H7 (cell line): ENCODE data around the gene NANOGP8. TPM values are rescaled to one million over a fixed set of nuclear protein-coding genes. Genes with fewer than 3 reads are reported as not detected.
"Not testable (repeated sequence)": the region's sequence is repeated elsewhere in the genome, so short reads cannot be mapped to it uniquely, and the experiment has no call there.

Source experiments
- DNase-seq: peaks from one replicate; pipeline ENCODE4 v3.0.0; 2012
- H3K27me3 ChIP-seq: 2 replicates; pipeline ENCODE4 v1.6.0; 2011; ENCODE audit warnings: mild to moderate bottlenecking, low read length; ENCODE audit not compliant: control insufficient read depth, insufficient read depth
- H3K36me3 ChIP-seq: replicated peaks from 2 replicates; pipeline ENCODE4 v1.5.1; 2011; ENCODE audit warnings: low read length; ENCODE audit not compliant: control insufficient read depth, insufficient read depth
- H3K4me3 ChIP-seq: 2 replicates; pipeline ENCODE4 v1.5.1; 2011; ENCODE audit warnings: low read depth, mild to moderate bottlenecking, control low read depth, low read length, moderate library complexity; ENCODE audit not compliant: insufficient read depth
- total RNA-seq: library from RNA; depleted of rRNA; stranded (reverse); fragments of >200 nt; shearing (Covaris generic); gene quantifications from 2 replicates; pipeline ENCODE4 v1.2.3, GENCODE V29; 2014

The NANOGP8 gene
- total RNA-seq, 1 experiment from 2014 or later: 221 TPM

DNA sequence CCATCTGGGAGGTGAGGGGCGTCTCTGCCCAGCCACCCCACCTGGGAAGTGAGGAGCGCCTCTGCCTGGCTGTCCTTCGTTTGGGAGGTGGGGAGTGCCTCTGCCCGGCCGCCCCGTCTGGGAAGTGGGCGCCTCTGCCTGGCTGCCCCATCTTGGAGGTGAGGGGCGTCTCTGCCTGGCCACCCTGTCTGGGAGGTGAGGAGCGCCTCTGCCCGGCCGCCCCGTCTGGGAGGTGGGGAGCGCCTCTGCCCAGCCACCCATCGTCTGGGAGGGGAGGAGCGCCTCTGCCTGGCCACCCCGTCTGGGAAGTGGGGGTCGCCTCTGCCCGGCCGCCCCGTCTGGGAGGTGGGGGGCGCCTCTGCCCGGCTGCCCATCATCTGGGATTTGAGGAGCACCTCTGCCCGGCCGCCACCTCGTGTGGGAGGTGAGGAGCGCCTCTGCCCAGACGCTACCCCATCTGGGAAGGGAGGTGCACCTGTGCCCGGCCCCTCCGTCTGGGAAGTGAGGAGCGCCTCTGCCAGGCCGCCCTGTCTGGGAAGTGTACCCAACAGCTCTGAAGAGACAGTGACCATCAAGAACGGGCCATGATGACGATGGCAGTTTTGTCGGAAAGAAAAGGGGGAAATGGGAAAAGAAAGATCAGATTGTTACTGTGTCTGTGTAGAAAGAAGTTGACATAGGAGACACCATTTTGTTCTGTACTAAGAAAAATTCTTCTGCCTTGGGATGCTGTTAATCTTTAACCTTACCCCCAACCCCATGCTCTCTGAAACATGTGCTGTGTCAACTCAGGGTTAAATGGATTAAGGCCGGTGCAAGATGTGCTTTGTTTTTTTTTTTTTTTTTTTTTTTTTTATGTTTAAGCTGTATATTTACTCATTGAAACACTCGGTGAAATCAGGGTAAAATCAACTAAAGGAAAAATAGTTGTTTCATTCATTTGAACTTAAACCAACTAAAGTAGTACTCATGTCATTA, 2.4 kb downstream of the NANOGP8 start:
- not testable (repeated sequence) for DNase-seq, H3K27me3 ChIP-seq, H3K4me3 ChIP-seq, H3K36me3 ChIP-seq

DNA sequence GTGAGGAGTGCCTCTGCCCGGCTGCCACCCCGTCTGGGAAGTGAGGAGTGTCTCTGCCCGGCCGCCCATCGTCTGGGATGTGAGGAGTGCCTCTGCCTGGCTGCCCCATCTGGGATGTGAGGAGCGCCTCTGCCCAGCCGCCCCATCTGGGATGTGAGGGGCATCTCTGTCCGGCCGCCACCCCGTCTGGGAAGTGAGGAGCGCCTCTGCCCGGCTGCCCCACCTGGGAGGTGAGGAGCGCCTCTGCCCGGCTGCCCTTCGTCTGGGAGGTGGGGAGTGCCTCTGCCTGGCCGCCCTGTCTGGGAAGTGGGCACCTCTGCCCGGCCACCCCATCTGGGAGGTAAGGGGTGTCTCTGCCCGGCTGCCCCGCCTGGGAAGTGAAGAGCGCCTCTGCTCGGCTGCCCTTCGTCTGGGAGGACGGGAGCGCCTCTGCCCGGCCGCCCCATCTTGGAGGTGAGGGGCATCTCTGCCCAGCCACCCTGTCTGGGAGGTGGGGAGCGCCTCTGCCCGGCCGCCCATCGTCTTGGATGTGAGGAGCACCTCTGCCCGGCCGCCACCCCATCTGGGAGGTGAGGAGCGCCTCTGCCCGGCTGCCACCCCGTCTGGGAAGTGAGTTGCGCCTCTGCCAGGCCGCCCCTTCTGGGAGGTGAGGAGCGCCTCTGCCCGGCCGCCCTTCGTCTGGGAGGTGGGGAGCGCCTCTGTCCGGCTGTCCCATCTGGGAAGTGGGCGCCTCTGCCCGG, 3.3 kb downstream of the NANOGP8 start:
- H3K36me3 ChIP-seq, H3K4me3 ChIP-seq, H3K27me3 ChIP-seq, DNase-seq: not testable (repeated sequence)

DNA sequence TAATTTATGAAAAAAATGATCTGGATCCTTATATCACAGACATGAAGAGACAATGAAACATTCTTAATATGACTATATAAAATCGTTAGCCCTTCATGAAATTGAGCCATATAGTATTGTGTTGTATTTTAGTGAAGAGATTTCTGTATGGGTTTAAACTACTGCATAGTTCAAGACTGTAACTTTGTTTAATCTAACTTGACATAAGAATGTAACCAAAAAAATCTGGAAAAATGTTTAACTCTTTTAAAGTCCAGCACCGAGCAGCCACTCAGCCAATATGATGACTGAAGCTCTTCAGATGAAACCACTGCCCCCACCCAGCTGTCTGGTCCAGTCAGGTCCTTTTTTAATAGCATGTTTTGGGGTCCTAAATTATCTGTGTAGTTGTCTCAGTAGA, 4.9 kb downstream of the NANOGP8 start:
- Histone ChIP-seq H3K4me3 (no peak overlapping the region), H3K27me3 (no peaks in the 10 kb centered on the region), H3K36me3 (no peaks in the 10 kb centered on the region)
- DNase-seq: no peak

DNA sequence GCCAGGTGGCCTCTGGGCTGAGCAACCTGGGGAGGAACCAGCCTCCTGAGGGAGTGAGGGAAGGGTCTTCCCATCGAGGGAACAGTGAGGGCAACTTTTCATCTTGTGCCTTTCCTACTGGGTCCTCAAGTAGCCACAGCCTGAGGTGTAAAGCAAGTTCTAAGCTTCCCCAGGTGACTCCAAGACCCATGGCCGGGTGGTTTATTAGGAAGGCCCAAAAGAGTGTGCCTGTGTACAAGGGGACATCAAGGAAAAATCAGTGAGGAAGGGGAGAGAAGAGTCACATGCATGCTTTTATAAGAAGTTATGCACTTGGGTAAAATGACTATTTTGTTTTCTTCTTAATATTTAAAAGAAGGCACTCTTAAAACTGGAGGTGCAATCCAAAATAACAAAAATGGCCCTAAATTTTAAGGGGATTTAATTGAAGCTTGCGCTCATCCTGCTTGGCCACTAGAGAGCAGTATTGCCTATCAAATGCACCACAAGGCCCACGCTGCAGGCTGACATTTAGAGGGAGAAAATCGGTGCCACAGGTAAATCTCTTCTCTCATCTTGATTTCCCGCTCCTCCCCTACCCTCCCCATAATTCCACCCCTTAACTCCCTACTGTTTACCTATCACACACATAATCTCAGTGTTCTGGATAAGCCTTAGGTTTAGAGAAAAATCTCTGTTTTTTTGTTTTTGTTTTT, 6.7 kb downstream of the NANOGP8 start:
- Histone ChIP-seq H3K4me3 (no peak overlapping the region), H3K27me3 (no peaks in the 10 kb centered on the region), H3K36me3 (no peaks in the 10 kb centered on the region)
- peak; percentile 81 for DNase-seq

DNA sequence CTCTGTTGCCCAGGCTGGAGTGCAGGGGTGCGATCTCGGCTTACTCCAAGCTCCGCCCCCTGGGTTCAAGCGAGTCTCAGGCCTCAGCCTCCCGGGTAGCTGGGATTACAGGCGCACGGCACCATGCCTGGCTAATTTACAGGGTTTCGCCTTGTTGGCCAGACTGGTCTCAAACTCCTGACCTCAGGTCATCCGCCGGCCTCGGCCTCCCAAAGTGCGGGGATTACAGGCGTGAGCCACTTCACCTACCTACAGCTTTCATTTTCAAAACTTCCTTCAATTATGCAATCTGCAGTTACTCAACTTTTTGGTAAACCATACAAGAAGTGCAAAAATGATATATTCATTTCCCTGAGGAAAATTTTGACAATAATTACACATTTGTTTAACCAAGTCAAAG, 14.0 kb downstream of the NANOGP8 start:
- H3K36me3 ChIP-seq: no peaks in the 10 kb centered on the region
- H3K4me3 ChIP-seq: no peak overlapping the region
- no peaks in the 10 kb centered on the region for H3K27me3 ChIP-seq
- DNase-seq: no peak

DNA sequence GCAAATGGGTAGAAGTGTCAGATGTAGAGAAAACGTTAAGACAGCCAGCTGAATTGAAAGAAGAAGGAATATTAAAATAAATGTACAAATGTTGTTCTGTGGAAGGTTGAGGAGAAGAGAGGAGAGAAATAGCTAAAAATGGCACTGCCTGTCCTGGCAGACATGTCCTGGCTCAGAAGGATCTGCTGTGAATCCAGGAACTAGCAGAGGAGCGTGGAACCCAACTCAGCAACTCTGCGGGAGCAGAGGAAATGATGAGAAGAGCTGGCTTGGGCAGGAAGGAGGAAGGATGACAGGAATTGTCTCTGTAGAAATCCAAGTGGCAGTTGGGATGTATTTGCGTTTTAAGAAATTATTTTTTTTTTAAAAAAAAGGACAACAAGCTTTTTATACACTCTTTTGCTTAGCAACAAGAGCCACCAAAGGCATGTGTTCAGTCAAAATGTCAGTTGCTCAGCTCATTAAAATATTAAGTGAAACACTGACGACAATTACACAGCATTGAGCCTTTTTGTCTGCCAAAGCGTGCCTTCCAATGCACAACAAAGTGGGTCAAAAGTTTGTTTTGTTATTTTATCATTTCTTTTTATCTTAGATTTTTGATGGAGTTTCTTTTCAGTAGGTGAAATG, 16.1 kb downstream of the NANOGP8 start:
- no peak overlapping the region for H3K4me3 ChIP-seq
- no peaks in the 10 kb centered on the region for H3K27me3 ChIP-seq
- H3K36me3 ChIP-seq: no peaks in the 10 kb centered on the region
- DNase-seq: no peak

DNA sequence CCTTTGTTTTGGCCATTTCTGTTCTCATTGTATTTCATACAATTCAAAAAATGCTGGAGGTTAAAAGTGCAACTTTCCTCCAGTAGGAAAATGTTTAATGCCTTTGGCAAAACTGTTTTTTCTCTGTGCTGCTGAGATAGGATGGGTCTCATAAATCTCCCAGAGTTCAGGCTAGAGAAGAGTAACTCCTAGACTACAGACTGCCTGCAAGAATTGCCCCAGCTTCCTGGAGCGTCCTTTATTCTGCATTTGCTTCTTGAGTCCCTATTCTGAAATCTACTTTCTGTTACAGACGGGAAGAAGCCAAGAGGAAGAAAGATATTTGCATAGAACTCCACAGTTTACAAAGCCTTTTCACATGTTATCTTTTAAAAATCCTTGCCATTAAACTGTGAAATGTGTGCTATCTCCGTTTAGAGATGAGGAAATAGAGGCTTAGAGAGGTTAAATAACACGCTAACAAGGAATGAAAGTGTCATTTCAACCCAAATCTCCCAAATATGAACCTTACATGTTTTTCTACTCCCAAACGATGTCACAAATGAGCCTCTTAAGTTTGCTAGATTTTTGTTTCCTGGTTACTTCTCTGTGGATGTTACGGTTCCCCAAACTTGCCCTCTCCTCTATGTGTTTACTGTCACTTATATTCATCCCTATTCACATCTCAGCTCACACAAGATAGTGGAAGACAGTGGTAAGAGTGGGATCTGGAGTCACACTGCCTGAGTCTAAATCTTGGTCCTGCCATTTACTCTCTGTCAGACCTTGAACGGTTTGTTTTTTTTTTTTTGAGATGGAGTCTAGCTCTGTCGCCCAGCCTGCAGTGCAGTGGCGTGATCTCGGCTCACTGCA, 17.4 kb downstream of the NANOGP8 start:
- H3K4me3 ChIP-seq: no peak overlapping the region
- DNase-seq: no peak
- no peaks in the 10 kb centered on the region for H3K36me3 ChIP-seq
- no peaks in the 10 kb centered on the region for H3K27me3 ChIP-seq

DNA sequence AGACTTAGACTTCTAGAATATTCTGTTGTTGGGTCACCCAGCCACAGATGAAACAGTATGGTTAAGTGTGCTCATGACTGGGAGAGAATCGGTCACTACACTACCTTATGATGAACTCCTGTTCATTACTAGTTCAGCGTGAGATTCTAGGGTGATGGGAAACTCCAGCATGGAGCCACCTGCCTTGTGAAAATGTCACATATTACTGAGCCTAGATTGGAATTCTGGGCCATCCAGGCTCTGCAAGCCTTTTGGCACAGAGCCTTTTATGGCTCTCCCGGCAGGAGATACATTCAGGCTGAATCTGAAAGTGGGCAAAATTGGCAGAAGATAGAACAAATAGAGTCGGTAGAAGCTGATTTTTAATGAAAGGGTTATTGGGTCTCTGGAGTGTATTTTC, 19.0 kb downstream of the NANOGP8 start:
- Histone ChIP-seq H3K36me3 (no peaks in the 10 kb centered on the region), H3K27me3 (no peaks in the 10 kb centered on the region), H3K4me3 (no peak overlapping the region)
- DNase-seq: no peak

DNA sequence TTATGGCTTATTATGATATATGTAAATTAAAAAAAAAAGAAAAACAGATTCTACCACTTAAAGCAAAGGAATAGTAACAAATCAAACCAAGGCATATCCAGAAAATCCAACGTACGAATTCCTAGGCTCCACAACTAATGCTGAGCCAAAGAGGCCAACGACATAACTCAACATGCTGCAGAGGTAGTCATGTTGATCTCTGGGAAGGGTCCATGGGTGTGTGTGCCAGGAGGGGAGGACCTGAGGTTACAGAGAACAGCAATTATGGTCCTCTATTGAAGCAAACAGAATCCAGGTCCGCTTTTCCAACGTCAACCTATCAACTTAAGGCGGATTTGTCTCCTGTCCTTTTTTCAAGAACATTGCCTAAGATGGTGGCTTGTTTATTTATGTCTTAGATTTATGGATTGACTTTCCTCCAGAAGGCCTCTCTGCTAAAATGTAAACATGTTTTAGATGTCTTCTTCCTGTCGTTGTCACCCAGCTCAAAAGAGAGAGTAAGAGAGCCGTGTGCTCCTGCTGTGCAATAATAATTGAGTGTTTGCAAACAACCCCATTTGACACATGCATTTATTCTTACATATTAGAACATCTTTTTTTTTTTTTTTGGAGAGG, 20.4 kb downstream of the NANOGP8 start:
- no peaks in the 10 kb centered on the region for H3K36me3 ChIP-seq
- DNase-seq: no peak
- H3K27me3 ChIP-seq: no peaks in the 10 kb centered on the region
- H3K4me3 ChIP-seq: no peak overlapping the region

DNA sequence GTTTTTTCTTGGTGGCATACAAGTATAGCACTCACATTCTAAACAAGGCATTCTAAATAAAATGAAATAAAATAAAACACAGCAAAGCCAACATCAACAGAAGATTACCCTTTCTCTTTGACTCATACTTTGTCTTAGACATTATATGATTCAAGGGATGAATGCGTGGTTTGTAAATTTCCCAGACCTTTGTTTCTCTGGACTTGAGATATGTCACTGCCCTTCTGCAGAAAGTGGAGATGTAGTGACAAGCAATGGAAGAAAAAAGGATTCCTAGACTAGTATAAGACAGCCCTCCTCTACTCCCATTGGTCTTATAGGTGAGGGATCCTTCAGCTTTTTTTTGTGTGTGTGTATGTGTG, 22.4 kb downstream of the NANOGP8 start:
- H3K27me3 ChIP-seq: no peaks in the 10 kb centered on the region
- no peak for DNase-seq

DNA sequence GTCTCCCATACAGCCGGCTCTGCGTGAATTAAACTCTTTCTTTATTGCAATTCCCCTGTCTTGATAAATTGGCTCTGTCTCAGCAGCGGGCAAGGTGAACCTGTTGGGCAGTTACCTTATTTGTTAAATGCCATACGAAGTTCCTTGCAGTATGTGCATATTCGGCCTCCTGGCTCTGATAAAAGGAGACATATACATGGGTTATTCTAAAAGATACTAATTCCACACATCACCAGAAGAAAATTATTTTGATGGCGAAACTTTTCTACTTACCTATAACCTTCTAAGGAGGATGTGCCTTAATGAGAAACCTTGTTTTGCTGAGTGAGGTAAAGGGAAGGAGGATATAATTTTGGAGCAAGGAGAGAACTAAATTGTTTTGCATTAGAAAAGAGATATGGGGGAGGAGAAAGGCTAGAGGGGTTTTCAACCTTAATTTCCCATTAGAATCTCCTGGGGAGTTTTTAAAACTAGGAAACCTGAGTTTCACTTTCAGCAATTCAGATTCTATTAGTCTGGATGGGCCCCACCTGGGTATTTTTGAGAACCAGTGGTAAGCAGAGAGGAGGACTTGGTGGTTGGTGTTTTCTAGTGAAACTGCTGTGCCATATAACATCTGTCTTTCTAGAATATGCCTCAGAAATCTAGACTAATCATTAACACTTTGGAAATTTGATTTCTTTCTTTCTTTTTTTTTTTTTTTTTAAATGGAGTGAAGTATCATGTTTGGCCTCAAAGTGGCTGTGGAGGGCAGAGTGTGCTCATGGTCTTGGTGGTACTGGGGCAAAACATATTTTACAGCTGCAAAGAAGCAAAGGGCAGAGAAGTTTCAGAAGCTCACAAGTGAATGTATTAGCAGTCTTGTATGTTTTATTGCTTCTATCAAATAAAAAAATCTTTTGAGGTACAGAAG, 23.0 kb downstream of the NANOGP8 start:
- Histone ChIP-seq H3K4me3 (no peak overlapping the region), H3K27me3 (no peaks in the 10 kb centered on the region), H3K36me3 (no peaks in the 10 kb centered on the region)
- no peak for DNase-seq

More for the DNA sequence above, 22.4 kb downstream of the NANOGP8 start:
- Histone ChIP-seq H3K36me3 (no peaks in the 10 kb centered on the region), H3K4me3 (no peak overlapping the region)

DNA sequence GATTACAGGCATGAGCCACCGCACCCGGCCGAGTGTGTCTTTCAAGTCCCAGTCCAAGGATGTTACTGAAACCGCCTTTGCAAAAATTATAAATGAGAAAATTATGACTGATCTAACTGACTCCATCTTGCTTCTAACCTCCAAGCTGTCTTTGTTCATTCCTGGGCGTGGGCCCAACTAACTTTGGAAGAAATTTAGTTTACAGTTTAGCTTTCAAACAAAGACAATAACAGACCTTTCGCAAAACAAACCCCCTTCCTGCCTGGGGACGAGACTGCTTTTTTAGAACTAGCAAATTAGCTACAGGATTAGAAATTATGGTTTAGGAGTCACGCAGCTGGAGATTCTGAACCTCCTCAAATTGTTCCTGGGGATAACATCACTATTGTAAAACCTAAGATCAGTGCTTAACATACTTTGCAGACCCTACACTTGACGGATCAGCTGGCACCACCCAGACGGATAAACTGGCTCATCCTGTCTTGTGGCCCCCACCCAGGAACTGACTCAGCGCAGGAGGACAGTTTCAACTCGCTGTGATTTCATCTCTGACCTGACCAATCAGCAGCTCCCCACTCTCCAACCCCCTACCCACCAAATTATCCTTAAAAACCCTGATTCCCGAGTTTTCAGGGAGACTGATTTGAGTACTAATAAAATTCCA, 23.8 kb downstream of the NANOGP8 start:
- no peaks in the 10 kb centered on the region for H3K27me3 ChIP-seq
- H3K4me3 ChIP-seq: no peak overlapping the region
- DNase-seq: no peak
- H3K36me3 ChIP-seq: no peaks in the 10 kb centered on the region
